Keratinocyte (primary cell): ENCODE results near the gene AATF.

Source experiments
- EZH2 ChIP-seq: IDR thresholded peaks from one replicate; pipeline ENCODE4 v1.6.1; 2012; ENCODE audit warnings: inconsistent platforms, mild to moderate bottlenecking, low read length, moderate library complexity
- TF ChIP-seq, protein P1 (sequence below), 3 experiments: IDR thresholded peaks in 1 of 3; conservative IDR thresholded peaks in 1 of 3; optimal IDR thresholded peaks in 1 of 3; 2 replicates in 2 of 3; 3 replicates in 1 of 3; pipeline versions ENCODE3 to v1.5.1; 2011; ENCODE audit warnings: low read length in 3 of 3, mild to moderate bottlenecking in 3 of 3, moderate library complexity in 2 of 3, control low read depth in 1 of 3, inconsistent platforms in 1 of 3; ENCODE audit not compliant: insufficient read depth in 2 of 3; ENCODE audit errors: extremely low read depth in 1 of 3

DNA sequence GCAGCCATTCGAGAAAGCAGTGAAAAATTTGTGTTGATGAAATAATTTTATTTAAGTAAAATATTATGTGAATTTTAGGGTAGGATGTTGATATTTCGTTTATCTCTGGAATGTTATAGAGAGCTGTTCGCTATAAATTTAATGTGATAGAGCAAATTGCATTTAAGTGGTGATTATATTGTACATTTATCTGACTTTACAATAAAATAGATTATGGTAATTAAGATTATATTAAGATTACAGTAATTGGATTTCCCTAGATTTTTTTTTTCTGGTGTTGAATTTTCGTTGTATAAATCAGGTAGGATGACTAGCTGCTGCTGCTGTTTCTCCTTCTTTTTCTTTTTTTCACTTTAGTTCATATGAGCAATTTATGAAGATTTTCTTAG is 71.0 kb downstream of the AATF start:
- TF ChIP-seq, protein P1, sequence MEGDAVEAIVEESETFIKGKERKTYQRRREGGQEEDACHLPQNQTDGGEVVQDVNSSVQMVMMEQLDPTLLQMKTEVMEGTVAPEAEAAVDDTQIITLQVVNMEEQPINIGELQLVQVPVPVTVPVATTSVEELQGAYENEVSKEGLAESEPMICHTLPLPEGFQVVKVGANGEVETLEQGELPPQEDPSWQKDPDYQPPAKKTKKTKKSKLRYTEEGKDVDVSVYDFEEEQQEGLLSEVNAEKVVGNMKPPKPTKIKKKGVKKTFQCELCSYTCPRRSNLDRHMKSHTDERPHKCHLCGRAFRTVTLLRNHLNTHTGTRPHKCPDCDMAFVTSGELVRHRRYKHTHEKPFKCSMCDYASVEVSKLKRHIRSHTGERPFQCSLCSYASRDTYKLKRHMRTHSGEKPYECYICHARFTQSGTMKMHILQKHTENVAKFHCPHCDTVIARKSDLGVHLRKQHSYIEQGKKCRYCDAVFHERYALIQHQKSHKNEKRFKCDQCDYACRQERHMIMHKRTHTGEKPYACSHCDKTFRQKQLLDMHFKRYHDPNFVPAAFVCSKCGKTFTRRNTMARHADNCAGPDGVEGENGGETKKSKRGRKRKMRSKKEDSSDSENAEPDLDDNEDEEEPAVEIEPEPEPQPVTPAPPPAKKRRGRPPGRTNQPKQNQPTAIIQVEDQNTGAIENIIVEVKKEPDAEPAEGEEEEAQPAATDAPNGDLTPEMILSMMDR (optimal IDR thresholded peaks at IDR 0.05 in 1 of 3, IDR thresholded peaks at IDR 0.05 in 1 of 3, conservative IDR thresholded peaks at IDR 0.05 in 1 of 3; ENCODE audit: extremely low read depth in 1 of 3, insufficient read depth in 2 of 3, low read length in 3 of 3): no peak
- TF ChIP-seq EZH2: no peak
